Measurements from ENCODE around the gene NCK2. TPM values are rescaled to one million over a fixed set of nuclear protein-coding genes. Genes with fewer than 3 reads are reported as not detected.

Gene NCK2
- total and polyA plus RNA-seq, 10 of the 15 experiments (the other 5 are each of a cell fraction or from before 2014, with no cell fraction given) = 1.2 to 30.9 (median 14.1) TPM

GRCh38 chr2:105797298-105797819 lies 52.6 kb downstream of the NCK2 start (continued):
- TF ChIP-seq MEF2A (IDR thresholded peaks at IDR 0.05; ENCODE audit: insufficient read depth, low read depth, low read length) (peak; percentile 93), IKZF1 (conservative IDR thresholded peaks at IDR 0.05) (peak; percentile 47), POLR2AphosphoS5 (IDR thresholded peaks at IDR 0.05; ENCODE audit: low read length) (peak; percentile 41; the same call in 1 of the 2 replicates), POLR2A (IDR thresholded peaks at IDR 0.05; ENCODE audit: low read depth, low read length) (peak; percentile 63; the same call in 1 of the 2 replicates), EED (IDR thresholded peaks at IDR 0.05; ENCODE audit: low read depth) (peak; percentile 92), NBN (IDR thresholded peaks at IDR 0.05) (peak; percentile 32; the same call in 1 of the 2 replicates), ETV6 (conservative IDR thresholded peaks at IDR 0.05 in 1 of 2, IDR thresholded peaks at IDR 0.05 in 1 of 2; ENCODE audit: borderline replicate concordance in 1 of 2, low read depth in 1 of 2) (peak in 1 of 2 experiments; percentile 70; a peak in 2 of 4 replicates), DPF2 (IDR thresholded peaks at IDR 0.05) (peak; percentile 61; the same call in 1 of the 2 replicates), SMARCA5 (IDR thresholded peaks at IDR 0.05) (0 out of 2 replicates have a peak, but pooled peaks have one; percentile 61), ZNF687 (IDR thresholded peaks at IDR 0.05) (peak; percentile 58), NFIC (IDR thresholded peaks at IDR 0.05; ENCODE audit: low read depth, low read length) (peak; percentile 78), MEF2B (IDR thresholded peaks at IDR 0.05; ENCODE audit: partially characterized antibody, poor library complexity, severe bottlenecking) (peak; percentile 66), STAT3 (IDR thresholded peaks at IDR 0.05; ENCODE audit: low read depth, low read length) (no peak), JUND (IDR thresholded peaks at IDR 0.05; ENCODE audit: low read depth, low read length) (no peak), RUNX3 (IDR thresholded peaks at IDR 0.05; ENCODE audit: low read length) (peak; percentile 86), YY1 (IDR thresholded peaks at IDR 0.05; ENCODE audit: low read depth, low read length) (peak; percentile 80)
- TF ChIP-seq, protein P1, sequence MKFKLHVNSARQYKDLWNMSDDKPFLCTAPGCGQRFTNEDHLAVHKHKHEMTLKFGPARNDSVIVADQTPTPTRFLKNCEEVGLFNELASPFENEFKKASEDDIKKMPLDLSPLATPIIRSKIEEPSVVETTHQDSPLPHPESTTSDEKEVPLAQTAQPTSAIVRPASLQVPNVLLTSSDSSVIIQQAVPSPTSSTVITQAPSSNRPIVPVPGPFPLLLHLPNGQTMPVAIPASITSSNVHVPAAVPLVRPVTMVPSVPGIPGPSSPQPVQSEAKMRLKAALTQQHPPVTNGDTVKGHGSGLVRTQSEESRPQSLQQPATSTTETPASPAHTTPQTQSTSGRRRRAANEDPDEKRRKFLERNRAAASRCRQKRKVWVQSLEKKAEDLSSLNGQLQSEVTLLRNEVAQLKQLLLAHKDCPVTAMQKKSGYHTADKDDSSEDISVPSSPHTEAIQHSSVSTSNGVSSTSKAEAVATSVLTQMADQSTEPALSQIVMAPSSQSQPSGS (IDR thresholded peaks at IDR 0.05; ENCODE audit: low read length) = no peak; the same call in 1 of the 2 replicates

Measured in GM12878 (cell line).